CD8-positive, alpha-beta memory T cell (primary cell): ENCODE measurements around the gene TTC16. TPM values are rescaled to one million over a fixed set of nuclear protein-coding genes. Genes with fewer than 3 reads are reported as not detected.

ENCODE experiments used
- CTCF ChIA-PET: fragments of 350-600 bp; sonication (Branson Sonifier 250); formaldehyde crosslinking; loops from one replicate; lab custom pipeline; 2021; ENCODE audit warnings: antibody characterized with exemption; lab: Charles Lee
- POLR2A ChIA-PET: fragments of 350-600 bp; sonication (Branson Sonifier 250); formaldehyde crosslinking; loops from one replicate; lab custom pipeline; 2021; ENCODE audit warnings: antibody characterized with exemption; lab: Charles Lee
- DNase-seq, 5 donors: peaks; one replicate each; pipeline versions ENCODE4 v3.0.0 to v3.0.0-alpha.2; 2020 to 2022; ENCODE audit warnings: mixed read lengths in 1 of 5
- H3K27ac ChIP-seq: one replicate; pipeline ENCODE4 v1.7.0; 2013; ENCODE audit warnings: low read depth, mild to moderate bottlenecking, low read length, moderate library complexity
- H3K27me3 ChIP-seq: 2 replicates; pipeline ENCODE4 v1.7.0; 2013; ENCODE audit warnings: low read length, mild to moderate bottlenecking; ENCODE audit not compliant: insufficient read depth, poor library complexity, severe bottlenecking
- H3K36me3 ChIP-seq: 2 replicates; pipeline ENCODE4 v1.7.0; 2013; ENCODE audit warnings: mild to moderate bottlenecking, low read length, moderate library complexity; ENCODE audit not compliant: insufficient read depth
- H3K4me1 ChIP-seq: 2 replicates; pipeline ENCODE4 v1.7.0; 2013; ENCODE audit warnings: mild to moderate bottlenecking, low read length, moderate library complexity; ENCODE audit not compliant: insufficient read depth
- H3K4me3 ChIP-seq: 2 replicates; pipeline ENCODE4 v1.7.0; 2013; ENCODE audit warnings: mild to moderate bottlenecking, low read length
- H3K9me3 ChIP-seq: 2 replicates; pipeline ENCODE4 v1.7.0; 2013; ENCODE audit warnings: mild to moderate bottlenecking, low read length
- H3K27ac Mint-ChIP-seq, 8 donors: one replicate each; pipeline ENCODE4 v1.8.0; 2020 to 2021; ENCODE audit warnings: mixed read lengths in 8 of 8, mild to moderate bottlenecking in 6 of 8, inconsistent platforms in 3 of 8, moderate library complexity in 3 of 8
- H3K27me3 Mint-ChIP-seq, 2 donors: one replicate each; pipeline ENCODE4 v1.8.0; 2020 to 2021; ENCODE audit warnings: mixed read lengths in 2 of 2, mild to moderate bottlenecking in 1 of 2, moderate library complexity in 1 of 2
- H3K36me3 Mint-ChIP-seq, 3 donors: one replicate each; pipeline ENCODE4 v1.8.0; 2020 to 2021; ENCODE audit warnings: mixed read lengths in 3 of 3, inconsistent platforms in 1 of 3, mild to moderate bottlenecking in 1 of 3
- H3K4me1 Mint-ChIP-seq, 3 donors: one replicate each; pipeline ENCODE4 v1.8.0; 2020 to 2021; ENCODE audit warnings: mixed read lengths in 3 of 3, inconsistent platforms in 1 of 3, mild to moderate bottlenecking in 1 of 3
- H3K4me3 Mint-ChIP-seq, 7 donors: one replicate each; pipeline ENCODE4 v1.8.0; 2020 to 2021; ENCODE audit warnings: mixed read lengths in 7 of 7, mild to moderate bottlenecking in 6 of 7, moderate library complexity in 4 of 7, inconsistent platforms in 2 of 7
- H3K9me3 Mint-ChIP-seq, 5 donors: one replicate each; pipeline ENCODE4 v1.8.0; 2020 to 2022; ENCODE audit warnings: mixed read lengths in 5 of 5, mild to moderate bottlenecking in 3 of 5, moderate library complexity in 2 of 5, inconsistent platforms in 1 of 5
- polyA plus RNA-seq: library from polyadenylated mRNA; unstranded; fragments of 300-500 nt; fragmentation: Illumina TruSeq; gene quantifications from one replicate; pipeline ENCODE4 v1.2.3, GENCODE V29; 2021
- total RNA-seq, 2 experiments: library from RNA; stranded (reverse); gene quantifications; one replicate each; pipeline ENCODE4 v1.2.3, GENCODE V29; 2021

The TTC16 gene, protein sequence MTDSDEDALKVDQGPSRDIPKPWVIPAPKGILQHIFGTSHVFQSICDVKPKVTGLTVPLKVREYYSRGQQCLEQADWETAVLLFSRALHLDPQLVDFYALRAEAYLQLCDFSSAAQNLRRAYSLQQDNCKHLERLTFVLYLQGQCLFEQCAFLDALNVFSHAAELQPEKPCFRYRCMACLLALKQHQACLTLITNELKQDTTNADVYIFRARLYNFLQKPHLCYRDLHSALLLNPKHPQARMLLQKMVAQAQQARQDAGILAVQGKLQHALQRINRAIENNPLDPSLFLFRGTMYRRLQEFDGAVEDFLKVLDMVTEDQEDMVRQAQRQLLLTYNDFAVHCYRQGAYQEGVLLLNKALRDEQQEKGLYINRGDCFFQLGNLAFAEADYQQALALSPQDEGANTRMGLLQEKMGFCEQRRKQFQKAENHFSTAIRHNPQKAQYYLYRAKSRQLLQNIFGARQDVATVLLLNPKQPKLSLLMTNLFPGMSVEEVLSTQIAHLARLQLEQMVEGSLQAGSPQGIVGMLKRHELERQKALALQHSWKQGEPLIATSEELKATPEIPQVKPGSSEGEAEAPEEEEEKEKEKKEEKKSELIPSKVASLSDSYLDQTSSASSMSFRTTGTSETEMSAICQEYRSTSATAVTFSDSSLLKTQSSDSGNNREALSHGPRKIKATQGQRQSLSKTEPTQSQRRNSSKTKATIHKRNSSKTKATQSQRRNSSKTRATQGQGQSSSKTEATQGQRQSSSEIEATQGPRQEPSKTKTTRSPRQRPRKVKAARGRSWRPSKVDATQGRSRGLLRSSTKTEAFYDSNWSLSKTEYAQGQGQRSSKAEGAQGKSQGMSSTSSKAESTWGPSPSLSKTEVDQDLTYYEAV
- total RNA-seq (1 to 10 TPM; 1.6 to 1.8 TPM), polyA plus RNA-seq (7.1 TPM)

DNA sequence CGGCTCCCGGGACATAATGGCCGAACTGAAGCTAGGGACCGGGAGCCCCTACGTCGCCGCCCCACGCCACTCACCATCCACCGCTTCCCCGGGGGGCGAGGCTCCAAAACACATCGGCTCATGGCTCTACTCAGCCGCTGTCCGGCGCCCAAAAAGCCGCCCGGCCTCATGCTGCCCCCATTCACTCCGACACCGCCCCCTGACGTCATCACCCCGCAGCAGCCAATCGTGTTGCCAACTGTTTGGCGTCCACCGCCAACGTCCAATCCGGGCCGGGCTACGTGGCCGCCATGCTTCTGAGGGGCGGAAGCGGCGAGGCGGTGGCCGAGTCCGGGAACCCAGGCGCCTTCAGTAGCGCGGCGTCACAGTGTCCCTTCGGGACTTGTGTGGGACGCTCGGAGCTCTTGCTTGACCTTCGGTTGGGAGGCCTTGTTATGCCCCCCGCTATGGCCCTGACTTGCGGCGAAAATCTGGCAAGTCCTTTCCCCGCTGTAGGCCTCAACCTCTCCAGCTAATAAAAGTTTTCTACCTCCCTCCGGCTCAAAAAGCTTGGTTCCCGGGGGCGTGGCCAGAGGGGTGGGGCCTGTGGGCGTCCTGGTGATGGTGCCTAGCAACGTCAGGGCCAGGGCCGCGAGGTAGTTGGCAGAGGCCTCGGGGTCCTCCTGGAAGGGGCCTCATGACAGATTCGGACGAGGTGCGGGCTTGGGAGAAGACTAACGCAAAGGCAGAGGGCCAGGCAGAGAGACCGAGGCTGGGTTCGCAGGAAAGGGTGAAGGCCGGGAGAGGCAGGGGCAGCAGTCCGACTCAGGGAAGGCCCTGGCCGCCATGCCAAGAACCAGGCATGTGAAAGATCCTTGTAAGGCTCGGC, at the start of gene TTC16, which contains the start of gene PTRH1:
TTC16 (plus strand) TSS at position 610 of the 868 bp plus-strand sequence; CDS start at position 677, 67 bp downstream.
PTRH1 (minus strand) TSS at position 194 of the 868 bp plus-strand sequence; CDS start at position 170, 24 bp downstream.
- CTCF ChIA-PET, result interaction anchor here (1.0 to 3.4 kb wide), 7 partner anchors 18 to 212 kb away, joined by 3 to 29 read pairs (median 4); partner anchors contain the start of genes STXBP1 and TOR2A
- H3K9me3 ChIP-seq, result no peaks in the 10 kb centered on the region
- H3K27ac Mint-ChIP-seq, result peak within 1 kb of the TSS; percentile 63 to 99 (median 98)
- peak within 1 kb of the TSS; percentile 91 for H3K4me3 ChIP-seq
- H3K4me3 Mint-ChIP-seq, result peak within 1 kb of the TSS; percentile 85 to 99 (median 98)
- DNase-seq, result peak; percentile 94 to 98 (median 97)
- no peaks in the 10 kb centered on the region for H3K9me3 Mint-ChIP-seq
- peaks cover 0 to 2% of the 10 kb centered on the region in 2 donors for H3K27me3 Mint-ChIP-seq
- POLR2A ChIA-PET, result interaction anchor here (0.6 to 1.8 kb wide), 3 partner anchors 19 to 190 kb away, joined by 3 to 6 read pairs (median 4); partner anchors contain the start of gene TOR2A
- H3K27me3 ChIP-seq, result no peaks in the 10 kb centered on the region
- no peaks in the 10 kb centered on the region for H3K36me3 ChIP-seq
- peak within 1 kb of the TSS; percentile 78 for H3K27ac ChIP-seq
- H3K4me1 ChIP-seq, result peaks cover 41% of the 10 kb centered on the region
- H3K4me1 Mint-ChIP-seq, result peaks cover 44 to 53% (median 44%) of the 10 kb centered on the region in 3 donors
- H3K36me3 Mint-ChIP-seq, result peaks cover 0 to 7% (median 1%) of the 10 kb centered on the region in 3 donors

DNA sequence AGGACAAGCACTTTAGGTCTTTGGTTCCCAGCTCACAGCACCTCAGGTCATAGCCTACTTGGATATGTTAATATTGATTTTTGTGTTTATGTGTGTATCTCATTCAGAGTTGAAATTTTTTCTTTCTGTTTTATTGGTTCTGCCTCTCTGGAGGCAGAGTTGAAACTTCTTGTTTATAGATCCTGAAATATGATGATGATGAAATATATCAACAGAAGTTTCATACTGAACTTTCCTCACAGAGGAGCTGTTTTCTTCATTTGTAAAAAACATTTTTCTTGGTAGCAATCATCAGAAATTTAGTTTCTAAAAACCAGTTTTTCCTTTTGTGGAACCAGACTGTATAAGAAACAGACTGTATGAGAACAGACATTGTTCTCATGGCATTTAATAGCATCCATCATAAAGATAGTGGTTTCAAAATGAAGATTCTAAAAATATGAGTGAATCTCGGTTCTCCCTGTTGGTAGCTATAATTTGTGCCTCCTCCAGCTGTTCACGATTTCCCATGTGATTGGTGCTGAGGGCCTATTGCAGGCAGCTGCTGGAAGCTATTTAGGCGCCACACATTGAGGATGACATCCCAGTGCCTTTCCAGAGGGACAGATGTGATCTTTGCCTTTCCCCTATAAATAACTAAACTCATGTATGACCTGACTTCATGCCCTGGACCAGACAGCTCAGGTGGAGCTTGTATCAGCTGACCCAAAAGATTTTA, 48.6 kb upstream of the TTC16 start:
- no peak for DNase-seq
- POLR2A ChIA-PET, result interaction anchor here (0.8 kb wide), 1 partner anchor 219 kb away, joined by 3 read pairs; no protein-coding TSS in a partner anchor
- Histone ChIP-seq H3K9me3 (no peaks in the 10 kb centered on the region), H3K4me3 (no peak overlapping the region), H3K36me3 (no peaks in the 10 kb centered on the region), H3K4me1 (no peaks in the 10 kb centered on the region), H3K27me3 (no peaks in the 10 kb centered on the region), H3K27ac (no peak overlapping the region)
- H3K4me3 Mint-ChIP-seq, result no peak overlapping the region
- H3K27me3 Mint-ChIP-seq, result peaks cover 0 to 1% of the 10 kb centered on the region in 2 donors
- no peaks in the 10 kb centered on the region for H3K9me3 Mint-ChIP-seq
- H3K27ac Mint-ChIP-seq, result no peak overlapping the region
- no peaks in the 10 kb centered on the region for H3K4me1 Mint-ChIP-seq
- CTCF ChIA-PET, result interaction anchor here (0.9 kb wide), 1 partner anchor 12 kb away, joined by 3 read pairs; no protein-coding TSS in a partner anchor
- peaks cover 0 to 23% (median 7%) of the 10 kb centered on the region in 3 donors for H3K36me3 Mint-ChIP-seq

DNA sequence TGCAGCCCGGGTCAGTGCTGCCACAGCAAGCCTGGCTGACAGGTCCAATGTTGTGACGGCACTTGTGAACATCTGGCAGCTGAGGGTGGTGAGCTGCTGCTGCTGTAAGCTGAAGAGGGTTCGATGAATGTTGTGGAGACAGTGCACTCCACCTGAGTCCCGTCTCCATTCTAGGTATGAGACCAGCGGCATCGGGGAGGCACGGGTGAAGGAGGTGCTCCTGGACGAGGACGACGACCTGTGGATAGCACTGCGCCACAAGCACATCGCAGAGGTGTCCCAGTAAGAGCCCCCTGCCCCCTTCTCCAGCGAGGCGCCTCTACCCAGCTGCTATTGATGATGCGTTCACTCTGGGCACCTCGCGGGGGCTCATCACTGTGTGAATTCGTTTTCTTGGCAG, 48.0 kb upstream of the TTC16 start:
- no peak overlapping the region for H3K4me3 ChIP-seq
- no peaks in the 10 kb centered on the region for H3K4me1 ChIP-seq
- CTCF ChIA-PET, result interaction anchor here (0.9 kb wide), 1 partner anchor 11 kb away, joined by 3 read pairs; no protein-coding TSS in a partner anchor
- H3K9me3 ChIP-seq, result no peaks in the 10 kb centered on the region
- H3K27ac ChIP-seq, result no peak overlapping the region
- Mint-ChIP-seq H3K4me3 (no peak overlapping the region), H3K36me3 (peaks cover 0 to 22% (median 7%) of the 10 kb centered on the region in 3 donors), H3K27ac (no peak overlapping the region), H3K27me3 (peaks cover 0 to 1% of the 10 kb centered on the region in 2 donors), H3K9me3 (no peaks in the 10 kb centered on the region), H3K4me1 (no peaks in the 10 kb centered on the region)
- no peaks in the 10 kb centered on the region for H3K36me3 ChIP-seq
- DNase-seq, result no peak
- POLR2A ChIA-PET, result interaction anchor here (0.8 kb wide), 1 partner anchor 219 kb away, joined by 3 read pairs; no protein-coding TSS in a partner anchor
- H3K27me3 ChIP-seq, result no peaks in the 10 kb centered on the region

DNA sequence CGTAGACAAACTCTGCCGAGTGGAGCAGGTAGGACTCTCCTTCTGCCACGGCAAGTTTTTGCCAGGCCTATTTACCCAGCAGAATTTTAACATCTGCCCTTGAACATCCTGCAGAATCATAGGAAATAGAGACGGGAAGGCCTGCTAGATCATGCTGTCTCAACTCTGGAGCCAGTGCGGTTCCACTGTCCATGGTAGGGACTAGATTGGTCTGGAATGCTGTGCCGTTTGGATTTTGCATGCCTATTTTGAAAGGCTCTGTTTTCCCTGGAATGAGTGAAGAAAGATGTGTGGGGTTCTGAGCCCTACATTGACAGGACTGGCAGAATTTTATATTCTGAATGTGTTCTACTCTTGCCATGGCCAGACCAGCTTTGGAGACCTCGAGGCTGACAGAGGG, 42.6 kb upstream of the TTC16 start:
- Mint-ChIP-seq H3K27ac (no peak overlapping the region), H3K4me1 (no peaks in the 10 kb centered on the region), H3K9me3 (no peaks in the 10 kb centered on the region), H3K27me3 (no peaks in the 10 kb centered on the region), H3K4me3 (no peak overlapping the region), H3K36me3 (peaks cover 0 to 26% (median 8%) of the 10 kb centered on the region in 3 donors)
- H3K4me1 ChIP-seq, result no peaks in the 10 kb centered on the region
- no peak overlapping the region for H3K4me3 ChIP-seq
- no peaks in the 10 kb centered on the region for H3K36me3 ChIP-seq
- H3K27me3 ChIP-seq, result no peaks in the 10 kb centered on the region
- no peak for DNase-seq
- POLR2A ChIA-PET, result no interaction called here
- no peak overlapping the region for H3K27ac ChIP-seq
- CTCF ChIA-PET, result no interaction called here
- no peaks in the 10 kb centered on the region for H3K9me3 ChIP-seq

DNA sequence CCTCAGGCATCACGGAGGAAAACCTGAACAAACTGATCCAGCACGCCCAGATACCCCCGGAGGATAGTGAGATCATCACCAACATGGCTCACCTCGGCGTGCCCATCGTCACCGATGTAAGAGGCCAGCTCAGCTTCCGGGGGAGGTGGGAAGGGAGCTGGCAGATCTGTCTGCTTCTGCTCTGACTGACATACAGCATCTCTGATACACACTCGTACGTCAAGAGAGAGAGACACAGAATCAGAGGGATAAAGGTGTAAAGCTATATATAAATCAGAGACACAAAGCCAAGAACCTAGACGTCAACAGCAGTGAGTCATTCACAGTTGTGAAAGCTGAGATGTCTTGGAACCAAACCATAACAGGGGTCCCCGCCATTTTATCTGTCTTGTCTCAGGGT, 39.2 kb upstream of the TTC16 start:
- no peak for DNase-seq

DNA sequence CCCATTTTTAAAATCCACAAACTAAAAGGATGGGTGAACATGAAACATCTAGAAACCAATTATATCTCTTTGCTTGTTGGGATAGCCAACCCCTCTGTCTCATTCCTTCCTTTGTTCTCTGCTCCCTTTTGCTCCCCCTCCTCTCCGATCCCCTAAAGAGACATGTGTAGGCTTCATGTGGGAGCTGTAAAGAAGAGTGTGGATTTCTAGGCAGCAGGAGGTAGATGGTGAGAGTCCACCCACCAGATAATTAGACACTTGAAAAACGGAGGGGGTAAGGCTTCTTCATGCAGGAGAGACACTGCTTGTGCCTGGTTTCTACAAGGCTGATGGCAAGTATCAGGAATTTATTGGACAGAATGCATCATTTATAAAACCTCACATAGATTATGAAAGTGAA, 36.4 kb upstream of the TTC16 start:
- peaks cover 0 to 4% of the 10 kb centered on the region in 2 donors for H3K27me3 Mint-ChIP-seq
- ChIA-PET CTCF (interaction anchor here (1.1 kb wide), 1 partner anchor 12 kb away, joined by 3 read pairs; no protein-coding TSS in a partner anchor), POLR2A (no interaction called here)
- no peaks in the 10 kb centered on the region for H3K36me3 ChIP-seq
- no peaks in the 10 kb centered on the region for H3K27me3 ChIP-seq
- no peak overlapping the region for H3K4me3 ChIP-seq
- H3K9me3 ChIP-seq, result no peaks in the 10 kb centered on the region
- no peaks in the 10 kb centered on the region for H3K4me1 Mint-ChIP-seq
- H3K36me3 Mint-ChIP-seq, result peaks cover 0 to 34% (median 7%) of the 10 kb centered on the region in 3 donors
- no peaks in the 10 kb centered on the region for H3K9me3 Mint-ChIP-seq
- no peak overlapping the region for H3K27ac ChIP-seq
- no peak overlapping the region for H3K4me3 Mint-ChIP-seq
- no peak overlapping the region for H3K27ac Mint-ChIP-seq
- no peak for DNase-seq
- H3K4me1 ChIP-seq, result no peaks in the 10 kb centered on the region

More for the DNA sequence above, 39.2 kb upstream of the TTC16 start:
- Mint-ChIP-seq H3K27me3 (peaks cover 0 to 4% of the 10 kb centered on the region in 2 donors), H3K4me1 (no peaks in the 10 kb centered on the region), H3K27ac (peak overlapping the region in 1 of 8 donors; percentile 48), H3K4me3 (no peak overlapping the region), H3K36me3 (peaks cover 0 to 32% (median 4%) of the 10 kb centered on the region in 3 donors), H3K9me3 (no peaks in the 10 kb centered on the region)
- no peaks in the 10 kb centered on the region for H3K36me3 ChIP-seq
- H3K27ac ChIP-seq, result no peak overlapping the region
- no peaks in the 10 kb centered on the region for H3K9me3 ChIP-seq
- CTCF ChIA-PET, result no interaction called here
- POLR2A ChIA-PET, result no interaction called here
- no peaks in the 10 kb centered on the region for H3K4me1 ChIP-seq
- no peaks in the 10 kb centered on the region for H3K27me3 ChIP-seq
- no peak overlapping the region for H3K4me3 ChIP-seq
